ENCODE results near the gene RABGAP1L. TPM values are rescaled to one million over a fixed set of nuclear protein-coding genes. Genes with fewer than 3 reads are reported as not detected.

The RABGAP1L gene
- total RNA-seq, 1 experiment from 2014 or later = 76.9 TPM

DNA sequence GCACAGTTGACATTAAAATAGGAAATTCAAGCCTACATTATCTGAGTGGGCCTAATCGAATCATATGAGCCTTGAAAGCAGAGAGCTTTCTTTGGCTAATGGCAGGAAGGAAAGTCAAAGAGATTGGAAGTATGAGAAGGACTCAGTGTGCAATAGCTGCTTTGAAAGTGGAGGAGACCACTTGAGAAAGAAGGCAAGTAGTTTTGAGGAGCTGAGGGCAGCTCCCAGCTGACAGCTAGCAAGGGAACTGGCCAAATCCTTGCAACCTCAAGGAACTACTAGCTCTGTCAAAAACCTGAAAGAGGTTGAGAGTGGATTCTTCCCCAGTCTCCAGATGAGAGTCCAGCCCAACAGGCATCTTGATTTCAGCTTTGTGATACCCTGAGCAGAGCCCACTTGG lies 691.4 kb downstream of the RABGAP1L start:
- no peaks in the 10 kb centered on the region; the same call in 1 of the 2 replicates for H3K27me3 Mint-ChIP-seq (ENCODE audit: low read depth)
- ChIA-PET POLR2A (no interaction called here), CTCF (no interaction called here)
- H3K4me1 Mint-ChIP-seq = peaks cover 22% of the 10 kb centered on the region
- H3K36me3 Mint-ChIP-seq = peaks cover 15% of the 10 kb centered on the region
- TF ChIP-seq, protein P1, sequence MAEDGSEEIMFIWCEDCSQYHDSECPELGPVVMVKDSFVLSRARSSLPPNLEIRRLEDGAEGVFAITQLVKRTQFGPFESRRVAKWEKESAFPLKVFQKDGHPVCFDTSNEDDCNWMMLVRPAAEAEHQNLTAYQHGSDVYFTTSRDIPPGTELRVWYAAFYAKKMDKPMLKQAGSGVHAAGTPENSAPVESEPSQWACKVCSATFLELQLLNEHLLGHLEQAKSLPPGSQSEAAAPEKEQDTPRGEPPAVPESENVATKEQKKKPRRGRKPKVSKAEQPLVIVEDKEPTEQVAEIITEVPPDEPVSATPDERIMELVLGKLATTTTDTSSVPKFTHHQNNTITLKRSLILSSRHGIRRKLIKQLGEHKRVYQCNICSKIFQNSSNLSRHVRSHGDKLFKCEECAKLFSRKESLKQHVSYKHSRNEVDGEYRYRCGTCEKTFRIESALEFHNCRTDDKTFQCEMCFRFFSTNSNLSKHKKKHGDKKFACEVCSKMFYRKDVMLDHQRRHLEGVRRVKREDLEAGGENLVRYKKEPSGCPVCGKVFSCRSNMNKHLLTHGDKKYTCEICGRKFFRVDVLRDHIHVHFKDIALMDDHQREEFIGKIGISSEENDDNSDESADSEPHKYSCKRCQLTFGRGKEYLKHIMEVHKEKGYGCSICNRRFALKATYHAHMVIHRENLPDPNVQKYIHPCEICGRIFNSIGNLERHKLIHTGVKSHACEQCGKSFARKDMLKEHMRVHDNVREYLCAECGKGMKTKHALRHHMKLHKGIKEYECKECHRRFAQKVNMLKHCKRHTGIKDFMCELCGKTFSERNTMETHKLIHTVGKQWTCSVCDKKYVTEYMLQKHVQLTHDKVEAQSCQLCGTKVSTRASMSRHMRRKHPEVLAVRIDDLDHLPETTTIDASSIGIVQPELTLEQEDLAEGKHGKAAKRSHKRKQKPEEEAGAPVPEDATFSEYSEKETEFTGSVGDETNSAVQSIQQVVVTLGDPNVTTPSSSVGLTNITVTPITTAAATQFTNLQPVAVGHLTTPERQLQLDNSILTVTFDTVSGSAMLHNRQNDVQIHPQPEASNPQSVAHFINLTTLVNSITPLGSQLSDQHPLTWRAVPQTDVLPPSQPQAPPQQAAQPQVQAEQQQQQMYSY (CRISPR knock-in tag; IDR thresholded peaks at IDR 0.05) = no peak
- TF ChIP-seq TEAD1 (CRISPR knock-in tag; IDR thresholded peaks at IDR 0.05) (no peak), TCF7 (CRISPR knock-in tag; IDR thresholded peaks at IDR 0.05; ENCODE audit: low read depth) (no peak), SMAD4 (CRISPR knock-in tag; IDR thresholded peaks at IDR 0.05) (no peak), HMGA2 (CRISPR knock-in tag; IDR thresholded peaks at IDR 0.05) (no peak)
- H3K27ac Mint-ChIP-seq = no peak overlapping the region
- H3K4me3 Mint-ChIP-seq = no peak overlapping the region
- ATAC-seq (no peak), DNase-seq (ENCODE audit: low spot score) (no peak)
- H3K9me3 Mint-ChIP-seq = peaks cover 9% of the 10 kb centered on the region

- ChIA-PET CTCF (no interaction called here), POLR2A (no interaction called here)
- no peak overlapping the region for H3K27ac Mint-ChIP-seq
- no peak for TF ChIP-seq ZNF512 (CRISPR knock-in tag; IDR thresholded peaks at IDR 0.05; ENCODE audit: borderline replicate concordance)
- TF ChIP-seq ZNF396 (CRISPR knock-in tag; IDR thresholded peaks at IDR 0.05; ENCODE audit: borderline replicate concordance) = no peak
- TF ChIP-seq RELA (CRISPR knock-in tag; IDR thresholded peaks at IDR 0.05; ENCODE audit: borderline replicate concordance) = no peak
- TF ChIP-seq E2F1 (CRISPR knock-in tag; IDR thresholded peaks at IDR 0.05) = no peak
- TF ChIP-seq OVOL2 (CRISPR knock-in tag; IDR thresholded peaks at IDR 0.05; ENCODE audit: borderline replicate concordance) = no peak
- TF ChIP-seq SP1 (CRISPR knock-in tag; conservative IDR thresholded peaks at IDR 0.05) = no peak
- no peak for TF ChIP-seq RORB (CRISPR knock-in tag; IDR thresholded peaks at IDR 0.05)
- no peak for TF ChIP-seq NR1H2 (CRISPR knock-in tag; IDR thresholded peaks at IDR 0.05)
- TF ChIP-seq, protein P2, sequence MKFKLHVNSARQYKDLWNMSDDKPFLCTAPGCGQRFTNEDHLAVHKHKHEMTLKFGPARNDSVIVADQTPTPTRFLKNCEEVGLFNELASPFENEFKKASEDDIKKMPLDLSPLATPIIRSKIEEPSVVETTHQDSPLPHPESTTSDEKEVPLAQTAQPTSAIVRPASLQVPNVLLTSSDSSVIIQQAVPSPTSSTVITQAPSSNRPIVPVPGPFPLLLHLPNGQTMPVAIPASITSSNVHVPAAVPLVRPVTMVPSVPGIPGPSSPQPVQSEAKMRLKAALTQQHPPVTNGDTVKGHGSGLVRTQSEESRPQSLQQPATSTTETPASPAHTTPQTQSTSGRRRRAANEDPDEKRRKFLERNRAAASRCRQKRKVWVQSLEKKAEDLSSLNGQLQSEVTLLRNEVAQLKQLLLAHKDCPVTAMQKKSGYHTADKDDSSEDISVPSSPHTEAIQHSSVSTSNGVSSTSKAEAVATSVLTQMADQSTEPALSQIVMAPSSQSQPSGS (CRISPR knock-in tag; IDR thresholded peaks at IDR 0.05; ENCODE audit: borderline replicate concordance, low read depth) = no peak
- no peak for TF ChIP-seq FOXK1 (CRISPR knock-in tag; IDR thresholded peaks at IDR 0.05)
- no peak for TF ChIP-seq ZBTB21 (CRISPR knock-in tag; IDR thresholded peaks at IDR 0.05; ENCODE audit: borderline replicate concordance)
- TF ChIP-seq NR2C2 (CRISPR knock-in tag; IDR thresholded peaks at IDR 0.05) = no peak
- TF ChIP-seq NFE2L1 (CRISPR knock-in tag; IDR thresholded peaks at IDR 0.05) = no peak
- TF ChIP-seq GRHL2 (CRISPR knock-in tag; IDR thresholded peaks at IDR 0.05; ENCODE audit: insufficient replicate concordance, severe bottlenecking) = no peak
- no peak for TF ChIP-seq ETV6 (CRISPR knock-in tag; IDR thresholded peaks at IDR 0.05)
- no peak for TF ChIP-seq HMGA2 (CRISPR knock-in tag; IDR thresholded peaks at IDR 0.05)
- TF ChIP-seq TEAD1 (CRISPR knock-in tag; IDR thresholded peaks at IDR 0.05) = no peak
- H3K4me1 Mint-ChIP-seq = peaks cover 5% of the 10 kb centered on the region
- H3K9me3 Mint-ChIP-seq = peaks cover 8% of the 10 kb centered on the region
- ATAC-seq = no peak
- no peak for DNase-seq (ENCODE audit: low spot score)
- no peak overlapping the region for H3K4me3 Mint-ChIP-seq
- no peaks in the 10 kb centered on the region for H3K27me3 Mint-ChIP-seq (ENCODE audit: low read depth)
- H3K36me3 Mint-ChIP-seq = no peaks in the 10 kb centered on the region
Measured at GRCh38 chr1:174858301-174858700, 699.0 kb downstream of the RABGAP1L start.
